H1 (cell line): ENCODE measurements around the gene MYO7B.

ENCODE experiments used
- CBX8 ChIP-seq: fragments of 300-800, 300-1000 bp; sonication (generic); IDR thresholded peaks from 2 replicates; pipeline ENCODE4 v1.7.1; 2016; ENCODE audit warnings: low read depth, low read length, borderline replicate concordance
- CHD2 ChIP-seq: IDR thresholded peaks from 2 replicates; pipeline ENCODE4 v1.6.1; 2012; ENCODE audit warnings: low read length, improper control_type of control experiment
- CTCF ChIP-seq, 3 experiments: IDR thresholded peaks; 1 replicate in 2 of 3; 2 replicates in 1 of 3; pipeline versions ENCODE4 v1.5.1 to v1.6.1; 2011; ENCODE audit warnings: low read length in 3 of 3, mild to moderate bottlenecking in 3 of 3, inconsistent platforms in 2 of 3, low read depth in 1 of 3, moderate library complexity in 1 of 3; ENCODE audit not compliant: insufficient read depth in 1 of 3; ENCODE audit errors: control extremely low read depth in 1 of 3
- EZH2 ChIP-seq: fragments of 200-600 bp; sonication (generic); IDR thresholded peaks from 2 replicates; pipeline ENCODE4 v1.7.1; 2012; ENCODE audit warnings: low read depth, mild to moderate bottlenecking, moderate library complexity, low read length, inconsistent platforms; ENCODE audit not compliant: severe bottlenecking
- GABPA ChIP-seq: IDR thresholded peaks from 2 replicates; pipeline ENCODE4 v1.6.1; 2011; ENCODE audit warnings: mild to moderate bottlenecking, low read length, moderate library complexity, borderline replicate concordance; ENCODE audit not compliant: insufficient read depth
- JUND ChIP-seq: IDR thresholded peaks from 2 replicates; pipeline ENCODE4 v1.6.1; 2011; ENCODE audit warnings: mild to moderate bottlenecking, improper control_type of control experiment, low read length
- POLR2A ChIP-seq, 2 experiments: IDR thresholded peaks; 1 replicate in 1 of 2; 2 replicates in 1 of 2; pipeline ENCODE4 v1.6.1; 2011; ENCODE audit warnings: low read depth in 2 of 2, low read length in 2 of 2, mild to moderate bottlenecking in 2 of 2; ENCODE audit errors: control extremely low read depth in 1 of 2
- POLR2AphosphoS5 ChIP-seq: IDR thresholded peaks from 2 replicates; pipeline ENCODE4 v1.6.1; 2011; ENCODE audit warnings: low read depth, low read length
- RBBP5 ChIP-seq: IDR thresholded peaks from 2 replicates; pipeline ENCODE4 v1.7.1; 2012; ENCODE audit warnings: low read depth, mild to moderate bottlenecking, inconsistent platforms, low read length, moderate library complexity, borderline replicate concordance
- SP4 ChIP-seq: IDR thresholded peaks from 2 replicates; pipeline ENCODE4 v1.6.1; 2012; ENCODE audit warnings: low read length, inconsistent platforms
- TAF1 ChIP-seq: IDR thresholded peaks from 2 replicates; pipeline ENCODE4 v1.6.1; 2011; ENCODE audit warnings: mild to moderate bottlenecking, low read depth, low read length
- TF ChIP-seq, protein P1 (sequence below): IDR thresholded peaks from 2 replicates; pipeline ENCODE4 v1.6.1; 2012; ENCODE audit warnings: inconsistent platforms

DNA sequence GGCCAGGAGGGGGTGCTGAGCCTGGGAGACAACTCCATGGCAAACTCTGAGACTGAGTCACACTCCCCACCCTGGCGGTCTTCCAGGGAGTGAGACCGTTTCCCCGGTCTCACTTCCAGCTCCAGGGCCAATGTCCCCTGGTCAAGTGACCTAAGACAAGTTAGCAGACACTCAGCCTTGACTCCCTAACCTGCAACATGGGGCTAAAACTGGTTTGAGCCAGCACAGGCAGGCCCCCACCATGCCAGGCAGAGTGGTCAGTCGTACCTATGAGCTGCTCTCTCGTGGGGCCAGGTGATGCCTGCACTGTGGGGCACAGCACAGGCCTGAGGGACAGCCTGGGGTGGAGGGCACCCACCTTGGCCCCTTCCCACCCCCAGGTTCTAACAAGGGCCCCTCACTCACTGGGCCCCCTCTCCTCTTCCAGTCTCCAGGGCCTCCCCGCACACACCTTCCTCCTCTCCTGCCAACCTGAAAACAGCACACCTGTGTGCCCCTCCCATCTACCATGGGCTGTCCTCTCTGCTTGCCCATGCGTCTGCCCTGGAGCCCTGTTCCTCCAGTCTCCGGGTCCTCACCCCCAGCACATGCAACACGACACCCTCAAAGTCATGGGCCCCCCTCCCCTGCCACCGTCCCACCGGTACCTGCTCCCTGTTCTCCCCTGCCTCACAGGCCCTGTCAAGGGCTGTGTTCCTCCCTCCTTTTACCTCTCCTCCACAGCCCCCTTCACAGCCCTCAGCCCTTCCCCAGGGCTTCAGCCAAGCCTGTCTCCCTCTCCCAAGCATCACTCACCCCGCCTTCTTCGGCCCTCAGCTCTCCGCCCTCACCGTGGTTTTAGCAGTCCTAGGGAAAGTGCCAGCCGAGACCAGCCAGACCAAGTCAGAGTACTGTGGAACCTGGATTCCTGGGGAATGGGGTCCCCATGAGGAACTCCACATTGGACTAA is 112.0 kb downstream of the MYO7B start:
- TF ChIP-seq CHD2, result no peak
- TF ChIP-seq SP4, result no peak
- no peak for TF ChIP-seq EZH2
- TF ChIP-seq CTCF (IDR thresholded peaks at IDR 0.05; ENCODE audit: control extremely low read depth in 1 of 3, insufficient read depth in 1 of 3, low read depth in 1 of 3, low read length in 3 of 3), result no peak
- TF ChIP-seq POLR2A (IDR thresholded peaks at IDR 0.05; ENCODE audit: control extremely low read depth in 1 of 2, low read depth in 2 of 2, low read length in 2 of 2), result no peak
- TF ChIP-seq, protein P1, sequence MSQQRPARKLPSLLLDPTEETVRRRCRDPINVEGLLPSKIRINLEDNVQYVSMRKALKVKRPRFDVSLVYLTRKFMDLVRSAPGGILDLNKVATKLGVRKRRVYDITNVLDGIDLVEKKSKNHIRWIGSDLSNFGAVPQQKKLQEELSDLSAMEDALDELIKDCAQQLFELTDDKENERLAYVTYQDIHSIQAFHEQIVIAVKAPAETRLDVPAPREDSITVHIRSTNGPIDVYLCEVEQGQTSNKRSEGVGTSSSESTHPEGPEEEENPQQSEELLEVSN, result no peak
- TF ChIP-seq POLR2AphosphoS5, result no peak
- no peak for TF ChIP-seq CBX8
- no peak for TF ChIP-seq GABPA
- no peak for TF ChIP-seq TAF1
- TF ChIP-seq RBBP5, result no peak
- TF ChIP-seq JUND, result no peak
